Left colon (tissue), 2 donors: Measurements from ENCODE around the gene CDKN2AIP. TPM values are rescaled to one million over a fixed set of nuclear protein-coding genes. Genes with fewer than 3 reads are reported as not detected.
"Not testable (repeated sequence)": the region's sequence is repeated elsewhere in the genome, so short reads cannot be mapped to it uniquely, and the experiment has no call there.

Source experiments
- ATAC-seq: fragments of 200-7000 bp; cut with Tn5 transposase; one replicate; pipeline ENCODE4 v1.9.1; 2020; ENCODE audit warnings: mild to moderate bottlenecking, moderate library complexity
- DNase-seq, 2 donors: peaks; one replicate each; pipeline ENCODE4 v3.0.0-alpha.2; 2020
- intact Hi-C, 2 donors: fragments of 100-400 bp; cut with DNase I in 1 of 2; cut with micrococcal nuclease in 1 of 2; formaldehyde crosslinking; loops; one replicate each; pipeline versions ENCODE4 v1.11.2 to v1.14.0; 2022; cut with DNase I, micrococcal nuclease
- total RNA-seq, 2 donors: library from RNA; stranded (reverse); fragmentation: NEBNext Ultra II Directional; extraction: Animal tissue kit (Norgen Biotek cat#: 25700); gene quantifications; one replicate each; pipeline ENCODE4 v1.2.1, GENCODE V29; 2021
- donor health status: DM: no; HTN: no; CAD: no.
- donor health status: DM: yes; HTN: yes; CAD: no.

CDKN2AIP gene
- total RNA-seq, 2 donors from 2014 or later, result 13.7 to 23.1 TPM

GRCh38 chr4:183411291-183411861 lies 33.1 kb upstream of the CDKN2AIP start:
- DNase-seq (no peak), ATAC-seq (no peak)
- intact Hi-C loops, result loop anchor here in 1 of 2 donors (5.0 kb wide), 1 partner anchor 339 kb away; no protein-coding TSS in a partner anchor

GRCh38 chr4:183412821-183413220 lies 31.6 kb upstream of the CDKN2AIP start:
- ATAC-seq, result no peak
- no peak for DNase-seq
- intact Hi-C loops, result loop anchor here in 1 of 2 donors (5.0 kb wide), 1 partner anchor 341 kb away; no protein-coding TSS in a partner anchor

GRCh38 chr4:183413234-183414200 lies 30.9 kb upstream of the CDKN2AIP start:
- DNase-seq, result no peak
- intact Hi-C loops, result loop anchor here in 1 of 2 donors (5.0 kb wide), 1 partner anchor 341 kb away; no protein-coding TSS in a partner anchor
- no peak for ATAC-seq

- ATAC-seq (peak; percentile 73), DNase-seq (no peak)
- intact Hi-C loops, result no loop called here
Observed at GRCh38 chr4:183416879-183417755, 27.3 kb upstream of the CDKN2AIP start.

GRCh38 chr4:183422962-183423631 lies 21.3 kb upstream of the CDKN2AIP start:
- intact Hi-C loops, result no loop called here
- DNase-seq, result peak in 1 of 2 donors; percentile 10
- no peak for ATAC-seq

- intact Hi-C loops, result no loop called here
- DNase-seq, result peak; percentile 69 to 73
Observed at GRCh38 chr4:183424109-183424744, 20.2 kb upstream of the CDKN2AIP start.

GRCh38 chr4:183426507-183426906 lies 17.9 kb upstream of the CDKN2AIP start:
- DNase-seq, result no peak
- no peak for ATAC-seq
- intact Hi-C loops, result no loop called here

More at GRCh38 chr4:183424109-183424744, 20.2 kb upstream of the CDKN2AIP start:
- ATAC-seq, result peak; percentile 93

GRCh38 chr4:183429489-183429888 lies 14.9 kb upstream of the CDKN2AIP start:
- DNase-seq, result no peak
- no peak for ATAC-seq
- intact Hi-C loops, result no loop called here

GRCh38 chr4:183430317-183430993 lies 14.0 kb upstream of the CDKN2AIP start:
- DNase-seq (peak in 1 of 2 donors; percentile 31), ATAC-seq (peak; percentile 78)
- intact Hi-C loops, result no loop called here

GRCh38 chr4:183430994-183431347 lies 13.5 kb upstream of the CDKN2AIP start:
- DNase-seq (no peak), ATAC-seq (no peak)
- intact Hi-C loops, result no loop called here

- DNase-seq, result no peak
- intact Hi-C loops, result no loop called here
Observed at GRCh38 chr4:183431614-183432013, 12.8 kb upstream of the CDKN2AIP start.

GRCh38 chr4:183433183-183433582 lies 11.3 kb upstream of the CDKN2AIP start:
- ATAC-seq, intact Hi-C loops, DNase-seq: not testable (repeated sequence)

More at GRCh38 chr4:183431614-183432013, 12.8 kb upstream of the CDKN2AIP start:
- no peak for ATAC-seq

GRCh38 chr4:183434264-183434663 lies 10.2 kb upstream of the CDKN2AIP start:
- no peak for ATAC-seq
- DNase-seq, result no peak
- intact Hi-C loops, result no loop called here

- no peak for DNase-seq
- ATAC-seq, result no peak
- intact Hi-C loops, result no loop called here
Observed at GRCh38 chr4:183434666-183435190, 9.7 kb upstream of the CDKN2AIP start.

- intact Hi-C loops, result no loop called here
- ATAC-seq (no peak), DNase-seq (no peak)
Observed at GRCh38 chr4:183435803-183436202, 8.6 kb upstream of the CDKN2AIP start.

- ATAC-seq (no peak), DNase-seq (no peak)
- intact Hi-C loops, result no loop called here
Observed at GRCh38 chr4:183436417-183436816, 8.0 kb upstream of the CDKN2AIP start.

- no peak for DNase-seq
- peak; percentile 50 for ATAC-seq
- intact Hi-C loops, result no loop called here
Observed at GRCh38 chr4:183437452-183437851, 7.0 kb upstream of the CDKN2AIP start.
